Frontal cortex (tissue), 4 donors: Measurements from ENCODE around the gene RER1. TPM values are rescaled to one million over a fixed set of nuclear protein-coding genes. Genes with fewer than 3 reads are reported as not detected.

ENCODE experiments used
- DNase-seq, 2 donors: peaks; one replicate each; pipeline ENCODE4 v3.0.0; 2012; ENCODE audit warnings: low spot score in 2 of 2
- FAIRE-seq: peaks from 2 replicates; lab custom pipeline; 2012; peaks lifted over from hg19 to GRCh38; lab: Jason Lieb, UNC
- total RNA-seq: library from RNA; depleted of rRNA; stranded (reverse); fragments of >200 nt; gene quantifications from one replicate; pipeline ENCODE4 v1.2.3, GENCODE V29; 2014
- donor health status: control.
- donor health status: control.
- donor health status: control.

Gene RER1
- total RNA-seq, 1 donor from 2014 or later, result 29.8 TPM

- FAIRE-seq, result no peak
Observed at GRCh38 chr1:2352897-2353550, 38.6 kb upstream of the RER1 start.

GRCh38 chr1:2353551-2354438 lies 37.8 kb upstream of the RER1 start:
- FAIRE-seq (no peak), DNase-seq (no peak)

More at GRCh38 chr1:2352897-2353550, 38.6 kb upstream of the RER1 start:
- no peak for DNase-seq

GRCh38 chr1:2354511-2355372 lies 36.9 kb upstream of the RER1 start:
- DNase-seq, result no peak
- no peak for FAIRE-seq

- FAIRE-seq (no peak), DNase-seq (no peak)
Observed at GRCh38 chr1:2355373-2356261, 36.0 kb upstream of the RER1 start.

GRCh38 chr1:2356401-2356800 lies 35.2 kb upstream of the RER1 start:
- DNase-seq (no peak), FAIRE-seq (no peak)

- no peak for DNase-seq
- FAIRE-seq, result no peak
Observed at GRCh38 chr1:2356911-2357845, 34.5 kb upstream of the RER1 start.

- DNase-seq, result no peak
- FAIRE-seq, result no peak
Observed at GRCh38 chr1:2358072-2358471, 33.6 kb upstream of the RER1 start.

GRCh38 chr1:2358651-2359640 lies 32.7 kb upstream of the RER1 start:
- DNase-seq (no peak), FAIRE-seq (no peak)

GRCh38 chr1:2360588-2361364 lies 30.9 kb upstream of the RER1 start:
- no peak for DNase-seq
- FAIRE-seq, result no peak

- FAIRE-seq (no peak), DNase-seq (no peak)
Observed at GRCh38 chr1:2363847-2364513, 27.7 kb upstream of the RER1 start.

GRCh38 chr1:2368053-2368744 lies 23.4 kb upstream of the RER1 start:
- DNase-seq (no peak), FAIRE-seq (no peak)

GRCh38 chr1:2372551-2373490 lies 18.8 kb upstream of the RER1 start:
- FAIRE-seq (no peak), DNase-seq (no peak)

- FAIRE-seq (no peak), DNase-seq (no peak)
Observed at GRCh38 chr1:2373551-2374251, 17.9 kb upstream of the RER1 start.
